GM19438 (cell line): ENCODE data around the gene HOXA3.

Source experiments
- ATAC-seq: cut with Tn5 transposase; IDR thresholded peaks from one replicate; pipeline ENCODE4 v1.9.1; 2021; ENCODE audit warnings: low read depth; ENCODE audit not compliant: unreplicated experiment

HOXA3 gene

GRCh38 chr7:27106181-27106900 is 46.0 kb downstream of the HOXA3 start:
- no peak for ATAC-seq

GRCh38 chr7:27105301-27106031 is 46.9 kb downstream of the HOXA3 start:
- ATAC-seq: no peak

DNA sequence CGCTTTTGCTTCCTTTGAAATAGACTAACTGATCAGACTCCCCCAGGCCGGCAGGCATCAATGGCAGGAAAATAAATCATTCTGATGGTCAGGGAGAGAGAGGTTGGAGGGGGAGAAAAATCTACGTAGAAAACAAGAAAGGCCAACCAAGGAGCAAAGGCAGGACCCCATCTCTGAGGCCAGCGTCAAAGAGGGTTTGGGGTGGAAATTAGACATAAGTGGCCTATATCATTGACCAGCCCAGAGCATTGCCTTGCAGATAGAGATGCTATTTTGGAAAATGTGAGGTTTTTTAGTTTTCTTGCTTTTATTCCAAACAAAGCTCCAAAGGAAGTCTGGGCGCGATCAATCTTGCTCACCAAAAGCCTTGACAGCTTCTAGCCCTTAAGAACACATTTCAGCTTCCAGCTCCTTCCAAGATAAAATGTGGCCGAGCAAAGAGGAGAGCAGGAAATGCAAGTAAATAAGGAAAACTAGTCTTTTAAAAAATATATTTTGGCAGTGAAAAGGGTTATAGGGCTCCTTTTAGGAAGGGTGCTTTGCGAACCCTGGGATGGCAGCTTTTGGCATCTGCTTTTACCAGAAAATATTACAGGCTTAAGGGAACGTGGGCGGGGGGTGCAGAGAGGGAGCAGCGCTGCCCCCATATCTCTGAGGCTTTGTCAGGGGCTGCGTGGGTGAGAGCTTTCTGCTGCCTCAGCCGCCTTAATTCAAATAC is 47.9 kb downstream of the HOXA3 start:
- no peak for ATAC-seq

DNA sequence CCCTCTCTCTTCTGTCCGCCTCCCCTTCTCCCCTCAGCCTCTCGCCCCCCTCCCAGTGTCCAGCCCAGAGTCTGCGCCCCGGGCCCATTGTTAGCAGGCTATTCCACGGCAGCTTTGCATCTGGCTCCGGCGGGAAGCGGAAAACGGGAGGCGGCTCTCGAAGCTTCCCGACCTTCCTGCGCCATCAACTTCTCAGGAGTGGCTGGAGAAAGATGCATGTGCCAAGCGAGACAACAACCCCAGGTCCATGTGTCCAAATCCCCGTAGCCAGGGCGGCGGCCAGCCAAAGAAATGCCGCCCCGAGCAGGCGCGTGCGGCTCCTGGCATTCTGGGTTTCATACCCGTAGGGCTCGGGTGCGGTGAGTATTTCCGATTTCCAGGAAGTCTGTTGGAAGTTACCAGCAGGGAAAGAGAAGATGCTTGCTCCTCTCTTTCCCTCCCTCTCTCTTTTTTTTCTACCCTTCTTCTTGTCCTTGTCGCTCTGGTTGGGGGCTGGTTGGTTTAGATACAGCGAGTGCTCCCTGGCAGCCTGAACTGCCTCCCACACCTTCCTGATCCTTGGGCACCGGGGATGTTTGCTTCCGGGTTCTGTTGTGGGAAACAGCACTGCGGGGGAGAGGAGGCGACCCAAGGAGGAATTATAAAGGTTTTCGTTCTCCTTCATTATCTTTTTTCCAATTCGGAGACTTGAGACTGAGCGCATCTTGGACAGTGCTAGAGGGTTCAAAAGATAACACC is 48.7 kb downstream of the HOXA3 start:
- no peak for ATAC-seq

GRCh38 chr7:27102581-27103442 is 49.6 kb downstream of the HOXA3 start, which contains the start of gene HOXA2:
Gene HOXA2, minus strand, starts transcription at chr7:27102683. Its CDS starts 183 bp downstream, at chr7:27102500.
- no peak for ATAC-seq

- ATAC-seq: no peak
Measured at GRCh38 chr7:27101957-27102580, 50.3 kb downstream of the HOXA3 start.

GRCh38 chr7:27101171-27101956 is 51.0 kb downstream of the HOXA3 start:
- ATAC-seq: no peak

- ATAC-seq: no peak
Measured at GRCh38 chr7:27100694-27101170, 51.7 kb downstream of the HOXA3 start.

GRCh38 chr7:27099453-27100370 is 52.7 kb downstream of the HOXA3 start:
- no peak for ATAC-seq

DNA sequence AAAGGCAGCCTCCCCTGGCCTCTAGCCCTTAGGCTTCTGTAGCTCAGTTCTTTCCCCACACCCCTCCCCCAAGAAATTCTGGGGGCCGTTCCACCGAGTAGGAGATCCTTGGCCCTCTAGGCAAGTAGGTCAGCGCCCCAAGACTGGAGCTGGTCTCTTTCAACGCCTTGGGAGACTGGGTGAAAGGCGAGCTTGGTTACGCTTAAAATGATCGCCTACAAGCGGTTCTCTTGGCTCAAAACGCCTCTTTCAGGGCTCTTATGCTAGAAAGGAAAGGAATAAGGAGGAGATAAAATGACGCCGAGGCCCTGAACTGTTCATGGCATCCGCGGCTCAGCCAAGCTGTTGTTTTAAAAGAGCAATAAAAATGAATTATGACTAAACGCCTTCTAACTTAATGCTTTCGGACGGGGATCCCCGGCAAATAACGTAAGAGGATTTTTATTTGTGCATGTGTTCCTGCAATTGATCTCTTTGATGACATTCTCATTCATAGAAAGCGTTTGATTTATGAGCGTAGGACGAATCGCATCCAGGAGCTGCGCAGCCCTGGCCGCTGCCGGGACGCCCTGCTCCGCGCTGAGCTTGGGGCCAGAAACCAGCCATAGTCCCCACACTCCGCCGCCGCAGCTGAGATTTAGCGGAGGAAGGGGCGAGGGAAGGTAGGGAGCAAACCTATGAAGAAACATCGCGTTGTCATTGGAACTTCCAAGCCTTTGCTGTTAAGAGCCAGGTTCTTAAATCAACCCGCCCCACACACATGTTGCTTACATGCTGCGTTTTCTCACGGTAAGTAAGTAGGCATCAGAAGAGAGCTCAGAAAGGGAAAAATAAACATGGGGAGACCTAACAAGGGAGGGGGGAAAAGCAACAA is 53.6 kb downstream of the HOXA3 start:
- ATAC-seq: no peak

DNA sequence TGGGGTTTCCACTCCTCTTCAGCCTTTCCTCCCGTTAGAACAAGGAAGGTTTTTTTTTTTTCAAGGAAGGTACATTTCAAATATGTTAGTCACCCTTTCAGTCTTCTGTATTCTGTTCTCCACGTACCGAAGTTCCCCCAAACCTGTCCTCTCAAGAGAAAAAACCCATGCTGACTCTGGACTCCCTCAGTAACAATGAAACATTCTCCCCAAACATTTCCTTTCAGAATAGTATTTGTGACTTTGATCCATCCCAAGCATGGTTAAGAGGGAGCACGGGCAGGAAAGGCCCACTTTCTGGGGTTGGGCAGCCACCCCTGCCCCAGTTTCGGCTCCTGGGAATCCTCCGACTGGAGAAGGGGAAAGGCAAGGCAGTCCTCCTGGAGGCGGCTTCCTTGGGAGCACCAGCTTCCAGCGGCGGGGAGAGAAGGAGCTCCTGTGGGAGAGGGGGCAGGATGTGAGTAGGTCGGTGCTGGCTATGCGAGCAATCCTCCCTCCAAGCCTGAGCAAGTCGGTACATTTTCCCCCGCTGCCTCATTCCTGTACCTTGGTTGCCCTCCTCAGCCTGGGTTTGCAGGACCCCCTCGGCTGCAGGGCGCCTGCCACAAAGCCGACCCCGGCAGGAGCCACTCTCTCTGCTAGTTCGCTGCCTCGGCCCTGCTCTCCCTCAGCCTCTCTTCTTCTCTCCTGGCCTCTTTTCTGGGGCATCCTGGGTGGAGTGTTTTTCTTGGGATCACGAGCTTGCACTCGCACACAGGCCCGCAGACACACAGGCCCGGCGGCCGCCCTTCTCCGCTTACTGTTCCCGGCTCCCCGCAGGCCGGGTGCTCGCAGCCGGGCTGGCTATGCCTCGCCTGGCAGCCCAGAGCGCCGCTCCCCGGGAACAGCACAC is 54.5 kb downstream of the HOXA3 start:
- no peak for ATAC-seq

GRCh38 chr7:27096768-27097514 is 55.4 kb downstream of the HOXA3 start:
- ATAC-seq: no peak

DNA sequence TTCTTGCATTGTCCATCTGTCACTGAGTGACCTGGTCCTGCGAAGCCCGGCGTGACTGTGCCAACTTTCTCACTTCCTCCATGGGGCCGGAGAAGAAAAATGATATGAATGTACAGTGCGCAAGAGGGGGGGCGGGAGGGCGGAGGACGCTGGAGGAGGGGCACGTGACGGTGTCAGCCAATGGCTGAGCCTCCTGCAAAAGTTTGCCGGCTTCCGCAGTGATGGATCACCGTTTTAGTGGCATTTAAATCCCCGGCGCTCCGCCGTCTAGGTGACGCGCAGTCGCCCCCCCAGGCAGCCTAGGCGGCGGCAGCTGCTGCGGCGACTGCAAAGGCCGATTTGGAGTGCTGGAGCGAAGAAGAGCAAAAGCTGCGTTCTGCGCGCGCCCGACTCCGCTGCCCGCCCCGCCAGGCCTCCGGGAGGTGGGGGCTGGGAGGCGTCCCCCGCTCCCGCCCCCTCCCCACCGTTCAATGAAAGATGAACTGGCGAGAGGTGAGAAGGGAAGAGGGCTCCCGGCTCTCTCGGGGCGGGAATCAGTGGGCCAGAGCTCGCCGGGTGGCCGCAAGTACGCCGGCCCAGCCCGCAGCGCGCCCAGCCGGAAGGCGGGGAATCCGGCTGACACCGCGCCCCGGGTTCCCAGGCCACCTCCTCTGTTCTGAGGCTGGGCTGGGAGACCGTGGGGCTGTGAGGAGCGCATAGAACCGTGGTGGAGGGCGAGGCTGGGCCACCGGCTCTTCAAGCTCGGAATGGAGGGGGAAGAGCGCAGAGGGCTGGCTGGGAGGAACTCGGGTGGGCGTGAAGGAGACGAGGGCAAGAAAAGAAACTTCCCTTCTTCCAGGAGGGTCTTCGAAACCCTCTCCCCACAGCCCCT is 56.3 kb downstream of the HOXA3 start, which contains the start of gene HOXA1:
TSS of gene HOXA1 (minus strand) at position 104 of the 871 bp plus-strand sequence. CDS start at position 16, 88 bp downstream.
- ATAC-seq: peak; percentile 81
